A549 (cell line): Measurements from ENCODE around the gene NFIA. TPM values are rescaled to one million over a fixed set of nuclear protein-coding genes. Genes with fewer than 3 reads are reported as not detected.

Source experiments
- ATAC-seq, 2 experiments: fragments of 200-7000 bp in 1 of 2; fragments of >200 bp in 1 of 2; cut with Nextera tagmentation in 1 of 2; cut with Tn5 transposase in 1 of 2; 3 replicates each; pipeline versions ENCODE4 v1.8.0 to v1.9.1; 2018 to 2020; ENCODE audit warnings: mild to moderate bottlenecking in 1 of 2, moderate library complexity in 1 of 2
- CTCF ChIA-PET: fragments of 300-600 bp; sonication (Branson Sonifier 250); formaldehyde crosslinking; extraction: SDS; loops from one replicate; lab custom pipeline; 2021; ENCODE audit warnings: antibody characterized with exemption, inconsistent platforms; lab: Yijun Ruan, JAX
- POLR2A ChIA-PET: fragments of 350-600 bp; formaldehyde crosslinking; extraction: SDS; loops from one replicate; lab custom pipeline; 2021; ENCODE audit warnings: antibody characterized with exemption, inconsistent platforms; lab: Yijun Ruan, JAX
- DNase-seq, 2 experiments: peaks; one replicate each; pipeline versions ENCODE4 v3.0.0 to v3.0.0-alpha.2; 2011 to 2016; ENCODE audit warnings: low read depth in 1 of 2, low spot score in 1 of 2
- FAIRE-seq: peaks from 2 replicates; lab custom pipeline; 2011; peaks lifted over from hg19 to GRCh38; lab: Jason Lieb, UNC
- H3K27ac ChIP-seq, 2 experiments: fragments of >200 bp; sonication (Bioruptor Twin); formaldehyde crosslinking; 3 replicates each; pipeline ENCODE4 v1.5.1; 2016 to 2017
- H3K4me1 ChIP-seq: fragments of >200 bp; sonication (Bioruptor Twin); formaldehyde crosslinking; 3 replicates; pipeline ENCODE4 v1.6.1; 2016
- H3K4me2 ChIP-seq: fragments of >200 bp; sonication (Bioruptor Twin); formaldehyde crosslinking; 3 replicates; pipeline ENCODE4 v1.6.1; 2016
- H3K4me3 ChIP-seq: fragments of >200 bp; sonication (Bioruptor Twin); formaldehyde crosslinking; 3 replicates; pipeline ENCODE4 v1.5.1; 2016
- H3K9me3 ChIP-seq: fragments of >200 bp; sonication (Bioruptor Twin); formaldehyde crosslinking; 3 replicates; pipeline ENCODE4 v1.6.1; 2016
- BHLHE40 ChIP-seq: IDR thresholded peaks from 2 replicates; pipeline ENCODE4 v1.6.1; 2012; ENCODE audit warnings: low read depth, low read length, inconsistent platforms
- CBX2 ChIP-seq: fragments of 200-600 bp; sonication (generic); IDR thresholded peaks from 2 replicates; pipeline ENCODE4 v1.6.1; 2016; ENCODE audit warnings: low read depth, mild to moderate bottlenecking, borderline replicate concordance
- CHD4 ChIP-seq: fragments of 200-600 bp; sonication (generic); IDR thresholded peaks from 2 replicates; pipeline ENCODE4 v1.6.1; 2016; ENCODE audit warnings: antibody characterized with exemption, mild to moderate bottlenecking, borderline replicate concordance
- CTCF ChIP-seq: fragments of >200 bp; sonication (Bioruptor Twin); formaldehyde crosslinking; IDR thresholded peaks from 3 replicates; pipeline ENCODE4 v1.5.1; 2016
- ELK1 ChIP-seq: fragments of 150-350 bp; IDR thresholded peaks from 2 replicates; pipeline ENCODE4 v1.6.1; 2014; ENCODE audit warnings: low read depth, mild to moderate bottlenecking, low read length
- ESRRA ChIP-seq: fragments of 150-350 bp; IDR thresholded peaks from 2 replicates; pipeline ENCODE4 v1.6.1; 2014; ENCODE audit warnings: mild to moderate bottlenecking, low read length, borderline replicate concordance
- FOSB ChIP-seq: fragments of 250-450 bp; sonication (Bioruptor Pico); IDR thresholded peaks from 2 replicates; pipeline ENCODE4 v1.5.0; 2020; ENCODE audit warnings: mild to moderate bottlenecking, moderate library complexity
- FOSL2 ChIP-seq, 2 experiments: fragments of 450-650 bp in 1 of 2; fragments of >200 bp in 1 of 2; sonication (Bioruptor Twin) in 1 of 2; formaldehyde crosslinking; IDR thresholded peaks; 2 replicates each; pipeline versions ENCODE4 v1.5.0 to v1.6.1; 2016 to 2020; ENCODE audit warnings: mild to moderate bottlenecking in 1 of 2, moderate library complexity in 1 of 2
- MAFK ChIP-seq: fragments of 450-650 bp; IDR thresholded peaks from 2 replicates; pipeline ENCODE4 v1.6.1; 2014; ENCODE audit not compliant: partially characterized antibody
- MAX ChIP-seq: IDR thresholded peaks from 2 replicates; pipeline ENCODE4 v1.6.1; 2012
- NFE2L2 ChIP-seq: fragments of 150-350 bp; conservative IDR thresholded peaks from 2 replicates; pipeline ENCODE4 v1.6.1; 2014; ENCODE audit warnings: low read length
- NR3C1 ChIP-seq: fragments of >200 bp; sonication (Bioruptor Twin); formaldehyde crosslinking; IDR thresholded peaks from 3 replicates; pipeline ENCODE4 v1.6.1; 2017
- POLR2AphosphoS2 ChIP-seq: conservative IDR thresholded peaks from 2 replicates; pipeline ENCODE4 v1.6.1; 2012; ENCODE audit warnings: low read length, improper control_type of control experiment, inconsistent platforms
- RAD21 ChIP-seq, 2 experiments: fragments of >200 bp in 1 of 2; sonication (Bioruptor Twin) in 1 of 2; formaldehyde crosslinking in 1 of 2; IDR thresholded peaks in 1 of 2; conservative IDR thresholded peaks in 1 of 2; 2 replicates in 1 of 2; 3 replicates in 1 of 2; pipeline ENCODE4 v1.6.1; 2012 to 2018; ENCODE audit warnings: inconsistent platforms in 1 of 2
- RARB ChIP-seq: fragments of 250-450 bp; sonication (Bioruptor Pico); IDR thresholded peaks from 2 replicates; pipeline ENCODE4 v1.8.0; 2021; ENCODE audit warnings: mild to moderate bottlenecking, moderate library complexity
- RCOR1 ChIP-seq: fragments of 150-350 bp; IDR thresholded peaks from 2 replicates; pipeline ENCODE4 v1.6.1; 2014; ENCODE audit warnings: antibody characterized with exemption, low read length, low read depth
- REST ChIP-seq: fragments of 200-600 bp; sonication (generic); IDR thresholded peaks from 2 replicates; pipeline ENCODE4 v1.6.1; 2016; ENCODE audit warnings: antibody characterized with exemption, mild to moderate bottlenecking, moderate library complexity
- RFX5 ChIP-seq: fragments of 450-650 bp; IDR thresholded peaks from 2 replicates; pipeline ENCODE4 v1.7.1; 2014; ENCODE audit warnings: antibody characterized with exemption, mild to moderate bottlenecking, moderate library complexity
- TP53 ChIP-seq: fragments of 250-450 bp; sonication (Bioruptor Pico); IDR thresholded peaks from 2 replicates; pipeline ENCODE4 v1.5.0; 2021; ENCODE audit warnings: mild to moderate bottlenecking, moderate library complexity
- ZC3H11A ChIP-seq: fragments of 450-650 bp; IDR thresholded peaks from 2 replicates; pipeline ENCODE4 v1.6.1; 2014; ENCODE audit warnings: antibody characterized with exemption, mild to moderate bottlenecking
- ZNF302 ChIP-seq: fragments of 250-450 bp; sonication (Bioruptor Pico); IDR thresholded peaks from 2 replicates; pipeline ENCODE4 v1.9.0; 2021; ENCODE audit warnings: inconsistent platforms, mild to moderate bottlenecking, moderate library complexity
- WGBS: methylation state at CpG from one replicate; pipeline ENCODE4 v1.1.6; 2017; ENCODE audit errors: missing lambda C conversion rate; 5-methylcytosine and 5-hydroxymethylcytosine counted together
- polyA plus RNA-seq, 4 experiments: library from polyadenylated mRNA; depleted of rRNA in 3 of 4; stranded (reverse); fragments of >200 nt; fragmentation: RNase III in 1 of 4; extraction: RNeasy Plus Mini Kit Qiagen cat#74134 plus additional on column Dnase treatment in 1 of 4; gene quantifications; 2 replicates in 3 of 4; 3 replicates in 1 of 4; pipeline ENCODE4 v1.2.3, GENCODE V29; 2011 to 2017

Gene NFIA
- polyA plus RNA-seq, 2 of the 4 experiments (the other 2 are of a cell fraction): 6.5 to 25.8 TPM

GRCh38 chr1:61400131-61400770, 317.9 kb downstream of the NFIA start:
- Histone ChIP-seq H3K4me1 (no peaks in the 10 kb centered on the region), H3K4me2 (no peak overlapping the region), H3K4me3 (no peak overlapping the region), H3K27ac (no peak overlapping the region), H3K9me3 (no peaks in the 10 kb centered on the region)
- CTCF ChIA-PET: no interaction called here
- POLR2A ChIA-PET: no interaction called here
- DNase-seq (no peak), FAIRE-seq (no peak), ATAC-seq (no peak)
- 91% methylated on average over 5 of the region's 5 CpGs for WGBS
- TF ChIP-seq CBX2 (no peak), RARB (no peak), NR3C1 (no peak), REST (no peak), ESRRA (no peak), FOSL2 (IDR thresholded peaks at IDR 0.05) (no peak), FOSL2 (CRISPR knock-in tag; IDR thresholded peaks at IDR 0.05) (no peak), ZNF302 (CRISPR knock-in tag) (no peak), TP53 (CRISPR knock-in tag) (no peak), FOSB (CRISPR knock-in tag) (no peak), RFX5 (no peak), ZC3H11A (no peak), MAX (no peak), RCOR1 (no peak), CHD4 (no peak), RAD21 (conservative IDR thresholded peaks at IDR 0.05 in 1 of 2, IDR thresholded peaks at IDR 0.05 in 1 of 2) (no peak), POLR2AphosphoS2 (no peak), ELK1 (no peak), CTCF (no peak), BHLHE40 (no peak)

GRCh38 chr1:61400997-61401396, 318.6 kb downstream of the NFIA start:
- TF ChIP-seq NFE2L2 (no peak), MAFK (peak; percentile 85)
- TF ChIP-seq, all 56 proteins: peak for 1
- no peak for DNase-seq
- 91% methylated on average over 3 of the region's 3 CpGs for WGBS
- no peak overlapping the region for H3K27ac ChIP-seq
- CTCF ChIA-PET: no interaction called here
- H3K4me3 ChIP-seq: no peak overlapping the region
- H3K4me1 ChIP-seq: no peaks in the 10 kb centered on the region
- no peak overlapping the region for H3K4me2 ChIP-seq
- FAIRE-seq: no peak
- H3K9me3 ChIP-seq: no peaks in the 10 kb centered on the region
- POLR2A ChIA-PET: no interaction called here
- ATAC-seq: no peak
